Panc1 (cell line): Measurements from ENCODE around the gene PRR36.

Source experiments
- CTCF ChIP-seq: fragments of 450-650 bp; IDR thresholded peaks from 2 replicates; pipeline ENCODE4 v1.5.1; 2017; ENCODE audit warnings: mild to moderate bottlenecking
- POLR2AphosphoS5 ChIP-seq: IDR thresholded peaks from 2 replicates; pipeline ENCODE4 v1.6.1; 2012; ENCODE audit warnings: mild to moderate bottlenecking, low read depth, low read length, moderate library complexity
- REST ChIP-seq, 2 experiments: IDR thresholded peaks; 2 replicates each; pipeline ENCODE4 v1.6.1; 2011 to 2012; ENCODE audit warnings: low read depth in 2 of 2, control low read depth in 1 of 2, low read length in 1 of 2, mild to moderate bottlenecking in 1 of 2, moderate library complexity in 1 of 2; ENCODE audit not compliant: insufficient read depth in 1 of 2

- TF ChIP-seq CTCF (no peak), REST (IDR thresholded peaks at IDR 0.05; ENCODE audit: insufficient read depth in 1 of 2, low read depth in 2 of 2, low read length in 1 of 2) (no peak), POLR2AphosphoS5 (no peak)
Measured at GRCh38 chr19:7874076-7874896, at the start of gene PRR36.
